HG03521 (cell line): ENCODE measurements around the gene FAM107B.

ENCODE experiments used
- ATAC-seq: cut with Tn5 transposase; IDR thresholded peaks from one replicate; pipeline ENCODE4 v1.9.1; 2021; ENCODE audit warnings: mild to moderate bottlenecking, moderate library complexity; ENCODE audit not compliant: unreplicated experiment

FAM107B gene

DNA sequence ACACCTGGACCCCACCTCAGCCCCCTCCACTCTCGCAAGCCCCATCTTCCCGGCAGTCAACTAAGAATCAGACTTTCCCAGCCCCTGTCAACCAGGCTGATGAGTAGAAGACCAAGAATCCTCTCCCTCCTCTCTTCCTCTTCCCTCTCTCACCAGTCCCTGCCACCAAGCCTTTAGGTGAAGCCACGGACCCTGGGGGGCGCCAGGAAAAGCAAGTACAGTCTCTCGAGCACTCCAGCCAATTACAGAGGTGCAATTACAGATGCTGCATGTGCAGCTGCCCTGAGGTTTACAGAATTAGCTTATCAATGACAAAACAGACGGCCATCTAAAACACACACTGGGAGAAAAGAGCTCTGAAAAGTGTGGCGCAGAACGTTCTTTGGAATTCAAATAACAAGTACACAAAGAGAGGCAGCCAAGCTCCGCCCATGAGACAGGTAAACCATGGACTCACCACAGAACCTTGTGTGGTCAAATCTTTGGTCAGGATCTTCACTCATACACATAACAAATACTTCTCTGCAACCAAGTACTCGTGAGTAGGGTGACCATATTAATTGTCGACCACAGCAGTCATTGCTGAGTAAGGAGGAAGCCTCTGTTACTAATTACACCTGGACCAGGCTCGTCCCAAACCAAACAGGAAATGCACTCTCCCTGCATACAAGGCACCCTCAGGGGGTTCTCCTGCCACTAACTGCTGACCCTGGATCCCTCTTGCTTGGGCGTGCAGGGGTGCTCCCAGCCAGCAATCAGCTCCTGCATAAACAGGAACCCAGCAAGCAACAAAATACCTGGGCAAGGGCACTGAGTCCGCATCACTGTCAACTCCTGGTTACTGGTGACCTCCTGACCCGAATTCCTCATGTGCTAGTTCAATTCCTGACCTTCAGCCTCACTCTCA, 189.2 kb downstream of the FAM107B start:
- no peak for ATAC-seq

DNA sequence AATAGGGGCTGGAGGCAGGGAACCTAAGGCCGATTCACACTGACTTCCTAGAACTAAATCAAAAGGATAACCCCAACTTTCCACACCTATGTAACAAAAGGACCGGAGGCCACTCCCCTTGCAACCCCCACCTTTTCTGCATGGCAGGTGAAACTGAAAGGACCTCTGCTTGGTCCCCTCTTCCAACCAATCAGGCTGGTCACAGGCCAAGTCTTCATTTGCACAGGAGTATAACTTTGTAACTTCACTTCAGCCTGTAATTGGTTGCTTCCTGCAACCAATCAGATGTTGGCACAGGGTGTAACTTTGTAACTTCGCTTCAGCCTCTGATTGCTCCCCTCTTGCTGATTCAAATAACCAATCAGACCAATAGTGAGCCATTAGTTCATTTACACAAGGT, 190.0 kb downstream of the FAM107B start:
- no peak for ATAC-seq

DNA sequence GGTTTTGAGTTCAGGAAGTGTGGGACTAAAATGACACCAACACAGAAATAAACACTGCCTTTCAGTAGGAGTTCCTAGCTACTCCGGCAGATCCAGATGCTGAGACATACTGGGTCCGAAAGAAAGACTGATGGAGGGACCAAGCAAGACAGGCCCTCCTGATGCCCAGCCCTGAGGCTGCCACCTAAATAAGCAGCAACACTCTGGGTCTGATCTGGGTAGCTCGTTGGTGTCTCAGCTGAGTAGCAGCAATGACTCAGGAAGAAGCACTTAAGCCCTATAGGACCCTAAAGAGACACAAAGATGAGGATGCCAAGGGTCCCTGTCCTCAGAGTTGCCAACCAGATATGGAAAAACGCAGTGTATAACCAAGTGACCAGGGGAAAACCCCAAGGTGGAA, 190.7 kb downstream of the FAM107B start:
- no peak for ATAC-seq

DNA sequence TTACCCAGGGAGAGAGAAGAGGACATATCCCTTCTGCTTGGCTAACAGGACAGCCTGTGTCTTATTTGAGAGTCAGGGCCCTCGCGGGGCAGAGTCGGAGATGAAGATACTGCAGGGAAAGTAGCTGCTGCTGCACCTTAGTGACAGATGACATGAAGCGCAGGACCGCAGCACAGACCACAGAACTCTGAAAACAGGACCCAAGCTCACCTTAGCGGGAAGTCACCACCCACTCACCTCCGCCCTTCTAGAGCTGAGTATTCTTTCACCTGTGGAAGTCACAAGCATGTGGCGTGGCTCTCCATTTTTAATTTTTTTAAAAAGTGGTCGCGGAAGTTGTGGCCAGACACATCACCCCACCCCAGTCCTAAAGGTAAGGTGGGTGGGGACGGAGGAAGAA, 191.4 kb downstream of the FAM107B start:
- ATAC-seq, result peak; percentile 57

GRCh38 chr10:14581553-14582321, 193.0 kb downstream of the FAM107B start:
- no peak for ATAC-seq

- ATAC-seq, result no peak
Observed at GRCh38 chr10:14580671-14581332, 193.9 kb downstream of the FAM107B start.

GRCh38 chr10:14579405-14579804, 195.3 kb downstream of the FAM107B start:
- no peak for ATAC-seq

GRCh38 chr10:14578060-14578952, 196.4 kb downstream of the FAM107B start:
- no peak for ATAC-seq

GRCh38 chr10:14574885-14575284, 199.8 kb downstream of the FAM107B start:
- no peak for ATAC-seq

DNA sequence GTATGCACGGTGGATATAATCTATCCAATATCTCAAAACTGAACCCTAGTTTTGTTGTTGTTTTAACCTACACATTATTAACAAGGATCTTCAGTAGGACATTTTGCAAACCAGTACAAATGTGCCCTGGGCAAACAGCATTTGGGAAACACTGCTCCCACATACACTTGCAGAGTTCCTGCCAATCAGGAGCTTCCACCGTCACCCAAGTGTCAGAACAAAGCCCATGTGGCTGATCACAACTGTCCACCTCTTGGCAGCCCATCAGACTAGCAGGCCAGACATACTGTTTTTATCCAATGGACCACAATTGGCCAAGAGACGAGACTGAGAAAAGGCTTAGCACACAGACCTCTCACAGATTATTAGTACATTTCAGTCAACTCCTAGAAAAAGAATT, 200.4 kb downstream of the FAM107B start:
- no peak for ATAC-seq

- ATAC-seq, result no peak
Observed at GRCh38 chr10:14573666-14574261, 200.9 kb downstream of the FAM107B start.

DNA sequence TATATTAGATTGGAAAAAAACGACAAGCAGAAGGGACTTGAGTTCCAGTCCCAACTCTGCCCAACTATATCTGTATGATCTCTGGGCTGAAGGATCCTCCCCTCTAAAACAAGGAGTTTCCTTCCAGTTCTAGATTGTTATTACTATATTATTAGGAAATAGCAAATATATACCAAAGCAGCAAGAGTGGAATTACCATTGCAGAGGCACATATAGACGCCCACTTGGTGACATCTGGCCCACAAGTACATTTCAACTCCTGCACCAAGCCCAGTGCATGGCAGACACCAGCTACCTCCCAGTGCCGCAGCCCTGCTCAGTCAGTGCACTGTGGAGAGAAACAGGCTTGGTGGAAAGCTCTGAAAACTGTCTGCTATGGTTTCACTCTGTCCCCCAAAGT, 201.9 kb downstream of the FAM107B start:
- no peak for ATAC-seq

DNA sequence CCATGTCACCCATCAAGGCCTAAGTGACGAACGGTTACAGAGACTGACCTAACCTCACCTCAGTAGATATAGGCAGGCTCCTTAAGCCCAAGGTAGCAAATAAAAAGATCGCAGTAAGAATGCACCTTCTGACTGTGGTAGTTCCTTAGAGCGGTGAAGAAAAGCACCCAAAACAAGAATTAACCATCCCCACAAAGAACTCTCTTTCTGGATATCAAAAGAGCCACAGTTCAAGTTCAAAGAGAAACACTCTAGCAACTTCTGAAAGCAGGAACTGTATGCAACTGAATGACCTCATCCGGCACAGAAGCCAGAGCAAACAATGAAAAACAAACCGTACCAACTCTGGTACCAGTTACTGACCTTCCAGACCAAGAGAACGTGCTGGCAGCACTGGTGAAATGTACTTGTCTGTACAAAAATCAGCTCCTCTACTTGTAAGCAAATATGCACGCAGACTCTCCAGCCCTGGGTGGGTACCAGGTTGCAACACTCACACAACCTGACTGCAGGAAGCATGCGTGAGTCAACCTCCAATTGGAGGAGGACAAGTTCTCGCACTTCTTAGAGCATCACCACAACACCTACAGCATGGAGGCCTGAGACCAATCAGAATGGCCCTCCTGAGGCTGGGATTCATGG, 202.7 kb downstream of the FAM107B start:
- peak; percentile 62 for ATAC-seq

- ATAC-seq, result no peak
Observed at GRCh38 chr10:14570800-14571199, 203.9 kb downstream of the FAM107B start.

- no peak for ATAC-seq
Observed at GRCh38 chr10:14569274-14570060, 205.2 kb downstream of the FAM107B start.

GRCh38 chr10:14567421-14567820, 207.3 kb downstream of the FAM107B start:
- ATAC-seq, result no peak

- ATAC-seq, result no peak
Observed at GRCh38 chr10:14566498-14566897, 208.2 kb downstream of the FAM107B start.

DNA sequence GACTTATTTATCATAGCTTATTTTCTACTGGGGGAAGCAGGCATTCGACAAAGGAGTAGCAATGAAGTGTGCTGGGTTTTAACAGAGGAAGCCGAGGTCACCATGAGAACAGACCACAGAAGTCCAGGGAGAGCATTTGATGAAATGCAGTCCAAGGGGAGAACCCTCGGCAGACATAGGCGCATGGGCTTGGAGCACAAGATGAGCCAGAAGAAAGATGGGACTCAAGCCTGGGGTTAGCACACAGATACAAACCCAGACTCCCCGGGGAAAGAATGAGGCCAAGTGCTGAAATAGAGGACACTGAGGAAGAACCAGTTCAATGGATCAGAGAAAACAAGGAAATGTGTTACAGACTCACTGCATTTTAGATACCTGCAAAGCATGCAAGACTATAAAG, 209.5 kb downstream of the FAM107B start:
- ATAC-seq, result no peak

DNA sequence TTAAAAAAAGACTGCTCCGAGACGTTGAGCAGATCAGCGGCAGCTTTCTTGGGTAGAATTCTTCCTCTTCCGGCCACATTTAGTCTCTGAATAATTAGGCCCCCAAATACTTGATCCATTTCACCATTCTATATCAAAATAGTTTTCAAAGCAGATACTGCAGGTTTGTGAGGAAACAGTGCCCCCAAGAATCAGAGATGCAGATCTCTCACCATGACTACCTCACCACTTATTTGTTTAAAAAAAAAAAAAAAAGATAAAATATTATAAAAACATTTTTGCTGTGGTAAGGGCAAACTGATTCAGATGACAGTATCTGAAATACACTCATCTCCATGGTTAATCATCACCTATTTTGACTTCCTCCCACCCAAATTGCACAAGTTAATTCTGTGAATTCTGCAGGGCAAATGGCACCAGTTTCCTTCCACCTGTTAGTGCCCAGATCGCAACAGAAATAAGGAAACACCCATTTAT, 210.4 kb downstream of the FAM107B start:
- ATAC-seq, result no peak
